IMR-90 (cell line): Measurements from ENCODE around the gene MARCHF3. TPM values are rescaled to one million over a fixed set of nuclear protein-coding genes. Genes with fewer than 3 reads are reported as not detected.

ENCODE experiments used
- ATAC-seq: fragments of 200-7000 bp; cut with Tn5 transposase; 2 replicates; pipeline ENCODE4 v1.9.1; 2020; ENCODE audit warnings: low read depth, mild to moderate bottlenecking, moderate library complexity
- BruUV-seq: library from RNA; stranded (reverse); fragments of 400-500 nt; replicated peaks from 2 replicates; lab custom pipeline; 2021; lab: Mats Ljungman, UMichigan
- CTCF ChIA-PET: fragments of 300-600 bp; formaldehyde crosslinking; extraction: SDS; loops from one replicate; lab custom pipeline; 2021; ENCODE audit warnings: antibody characterized with exemption; lab: Yijun Ruan, JAX
- POLR2A ChIA-PET: fragments of 300-600 bp; sonication (Branson Sonifier 250); formaldehyde crosslinking; loops from one replicate; lab custom pipeline; 2022; ENCODE audit warnings: antibody characterized with exemption; ENCODE audit not compliant: unreplicated experiment; lab: Charles Lee
- DNase-seq: peaks from one replicate; pipeline ENCODE4 v3.0.0; 2013
- H2AFZ ChIP-seq: replicated peaks from 2 replicates; pipeline ENCODE3; 2013; ENCODE audit warnings: low read length, mild to moderate bottlenecking; ENCODE audit not compliant: poor library complexity
- H2AK5ac ChIP-seq: 2 replicates; pipeline ENCODE4 v1.6.1; 2013; ENCODE audit warnings: low read depth, low read length, inconsistent platforms
- H2AK9ac ChIP-seq: replicated peaks from 2 replicates; pipeline ENCODE3; 2013; ENCODE audit warnings: mild to moderate bottlenecking, low read depth, low read length, moderate library complexity; ENCODE audit not compliant: poor library complexity
- H2BK120ac ChIP-seq: 2 replicates; pipeline ENCODE4 v1.6.1; 2013; ENCODE audit warnings: low read depth, low read length, inconsistent platforms
- H2BK15ac ChIP-seq: 3 replicates; pipeline ENCODE4 v1.6.1; 2013; ENCODE audit warnings: low read depth, low read length, inconsistent platforms
- H2BK20ac ChIP-seq: 2 replicates; pipeline ENCODE4 v1.6.1; 2013; ENCODE audit warnings: low read depth, mild to moderate bottlenecking, inconsistent platforms, low read length, moderate library complexity
- H2BK5ac ChIP-seq: 2 replicates; pipeline ENCODE4 v1.6.1; 2013; ENCODE audit warnings: mild to moderate bottlenecking, low read depth, low read length, inconsistent platforms; ENCODE audit not compliant: poor library complexity, severe bottlenecking
- H3K14ac ChIP-seq: replicated peaks from 2 replicates; pipeline ENCODE4 v1.6.1; 2013; ENCODE audit warnings: low read depth, low read length, inconsistent platforms
- H3K18ac ChIP-seq: 2 replicates; pipeline ENCODE4 v1.6.1; 2013; ENCODE audit warnings: low read depth, low read length, control low read depth
- H3K23ac ChIP-seq: 2 replicates; pipeline ENCODE4 v1.6.1; 2013; ENCODE audit warnings: low read depth, low read length, inconsistent platforms
- H3K27ac ChIP-seq: 2 replicates; pipeline ENCODE4 v1.5.1; 2013; ENCODE audit warnings: mild to moderate bottlenecking, control low read depth, low read length; ENCODE audit not compliant: insufficient read depth
- H3K27me3 ChIP-seq: 2 replicates; pipeline ENCODE4 v1.6.1; 2013; ENCODE audit warnings: low read length; ENCODE audit not compliant: control insufficient read depth, insufficient read depth
- H3K36me3 ChIP-seq: 2 replicates; pipeline ENCODE4 v1.6.1; 2013; ENCODE audit warnings: low read length, mixed read lengths; ENCODE audit not compliant: control insufficient read depth, insufficient read depth
- H3K4ac ChIP-seq: 2 replicates; pipeline ENCODE4 v1.6.1; 2013; ENCODE audit warnings: low read depth, low read length, inconsistent platforms
- H3K4me1 ChIP-seq: 2 replicates; pipeline ENCODE4 v1.6.1; 2013; ENCODE audit warnings: low read length, mixed read lengths; ENCODE audit not compliant: control insufficient read depth, insufficient read depth
- H3K4me2 ChIP-seq: 2 replicates; pipeline ENCODE4 v1.6.1; 2013; ENCODE audit warnings: low read depth, mild to moderate bottlenecking, control low read depth, low read length, moderate library complexity
- H3K4me3 ChIP-seq: 2 replicates; pipeline ENCODE4 v1.5.1; 2013; ENCODE audit warnings: low read depth, mild to moderate bottlenecking, control low read depth, low read length, moderate library complexity; ENCODE audit not compliant: insufficient read depth
- H3K56ac ChIP-seq: 2 replicates; pipeline ENCODE4 v1.6.1; 2013; ENCODE audit warnings: low read length, inconsistent platforms; ENCODE audit not compliant: insufficient read depth; ENCODE audit errors: extremely low read depth
- H3K79me1 ChIP-seq, 2 experiments: 2 replicates each; pipeline ENCODE4 v1.6.1; 2013; ENCODE audit warnings: low read length in 2 of 2, inconsistent platforms in 1 of 2, low read depth in 1 of 2
- H3K9ac ChIP-seq: 2 replicates; pipeline ENCODE4 v1.6.1; 2013; ENCODE audit warnings: low read depth, low read length, control low read depth
- H3K9me1 ChIP-seq: 2 replicates; pipeline ENCODE4 v1.6.1; 2013; ENCODE audit warnings: low read length, inconsistent platforms; ENCODE audit not compliant: insufficient read depth
- H3K9me3 ChIP-seq: 2 replicates; pipeline ENCODE4 v1.6.1; 2013; ENCODE audit warnings: low read length; ENCODE audit not compliant: control insufficient read depth, insufficient read depth
- H4K20me1 ChIP-seq: 2 replicates; pipeline ENCODE4 v1.6.1; 2013; ENCODE audit warnings: low read length, inconsistent platforms; ENCODE audit not compliant: insufficient read depth
- H4K5ac ChIP-seq: 2 replicates; pipeline ENCODE4 v1.6.1; 2013; ENCODE audit warnings: mild to moderate bottlenecking, low read depth, low read length, control low read depth
- H4K8ac ChIP-seq, 2 experiments: 2 replicates each; pipeline ENCODE4 v1.6.1; 2013; ENCODE audit warnings: low read depth in 2 of 2, low read length in 2 of 2, control low read depth in 1 of 2, inconsistent platforms in 1 of 2
- H4K91ac ChIP-seq: 2 replicates; pipeline ENCODE4 v1.6.1; 2013; ENCODE audit warnings: low read depth, low read length, inconsistent platforms; ENCODE audit not compliant: insufficient read depth
- MAFK ChIP-seq: IDR thresholded peaks from 2 replicates; pipeline ENCODE4 v1.6.1; 2012; ENCODE audit warnings: low read depth, low read length, improper control_type of control experiment
- RCOR1 ChIP-seq: IDR thresholded peaks from 2 replicates; pipeline ENCODE4 v1.6.1; 2012; ENCODE audit warnings: mild to moderate bottlenecking, low read length, improper control_type of control experiment; ENCODE audit not compliant: insufficient replicate concordance
- WGBS, 2 experiments: methylation state at CpG; one replicate each; pipeline versions ENCODE4 v1.1.5 to v1.1.7; 2013; ENCODE audit warnings: missing lambda C conversion rate in 2 of 2; ENCODE audit not compliant: insufficient read length in 1 of 2; ENCODE audit errors: extremely low coverage in 2 of 2; 5-methylcytosine and 5-hydroxymethylcytosine counted together
- dilution Hi-C: fragments of 300-500 bp; cut with HindIII; formaldehyde crosslinking; loops from one replicate; pipeline ENCODE4 v1.14.3; 2018; ENCODE audit warnings: low sequenced_read_pairs; ENCODE audit not compliant: unreplicated experiment
- in situ Hi-C: fragments of 300-500 bp; cut with MboI; formaldehyde crosslinking; loops from 3 replicates; pipeline ENCODE4 v1.14.3; 2019; ENCODE audit warnings: low sequenced_read_pairs, inconsistent platforms, mixed read lengths
- intact Hi-C: fragments of 100-400 bp; cut with micrococcal nuclease; formaldehyde crosslinking; loops from 2 replicates; pipeline ENCODE4 v1.10.0; 2022
- polyA plus RNA-seq, 3 experiments: library from polyadenylated mRNA; depleted of rRNA; stranded (reverse); fragments of >200 nt; gene quantifications; 2 replicates each; pipeline ENCODE4 v1.2.3, GENCODE V29; 2012; ENCODE audit warnings: low replicate concordance in 1 of 3
- total RNA-seq: library from RNA; depleted of rRNA; stranded (reverse); fragments of >200 nt; gene quantifications from 2 replicates; pipeline ENCODE4 v1.2.3, GENCODE V29; 2012

Gene MARCHF3
- total and polyA plus RNA-seq, 2 of the 4 experiments (the other 2 are of a cell fraction): 11.2 to 18.8 TPM

- H2AFZ ChIP-seq: no peak overlapping the region
- H3K4ac ChIP-seq: no peak overlapping the region
- H3K23ac ChIP-seq: no peak overlapping the region
- 87% methylated on average over 3 of the region's 9 CpGs; no CpG with 5 or more reads in 1 of the 2 experiments for WGBS, 2 experiments
- no peak overlapping the region for H3K14ac ChIP-seq
- H3K18ac ChIP-seq: no peak overlapping the region
- no peaks in the 10 kb centered on the region for H3K9me3 ChIP-seq
- H3K4me1 ChIP-seq: peaks cover 2% of the 10 kb centered on the region
- no peak overlapping the region for H3K9ac ChIP-seq
- peaks cover 8% of the 10 kb centered on the region for H3K9me1 ChIP-seq
- H2BK5ac ChIP-seq: no peak overlapping the region
- H2BK120ac ChIP-seq: no peak overlapping the region
- no peaks in the 10 kb centered on the region for H4K20me1 ChIP-seq
- no peak overlapping the region for H3K4me3 ChIP-seq
- TF ChIP-seq MAFK (no peak), RCOR1 (peak; percentile 27)
- no TSS peak for BruUV-seq
- ChIA-PET CTCF (interaction anchor here (0.6 kb wide), 1 partner anchor 54 kb away, joined by 10 read pairs; no protein-coding TSS in a partner anchor), POLR2A (no interaction called here)
- no peak overlapping the region for H2AK9ac ChIP-seq
- peak; percentile 74 for DNase-seq
- no peak overlapping the region for H4K8ac ChIP-seq
- in situ Hi-C loops: no loop called here
- no peak overlapping the region for H2BK20ac ChIP-seq
- no peak overlapping the region for H4K91ac ChIP-seq
- H3K36me3 ChIP-seq: no peaks in the 10 kb centered on the region
- peaks cover 12 to 15% of the 10 kb centered on the region in 2 experiments; a peak in 3 of 4 replicates for H3K79me1 ChIP-seq
- H3K4me2 ChIP-seq: no peak overlapping the region
- H3K27ac ChIP-seq: no peak overlapping the region
- dilution Hi-C loops: no loop called here
- no peak overlapping the region for H4K5ac ChIP-seq
- H3K27me3 ChIP-seq: no peaks in the 10 kb centered on the region
- H2BK15ac ChIP-seq: no peak overlapping the region
- no peak overlapping the region for H3K56ac ChIP-seq
- 0 out of 2 replicates have a peak overlapping the region, but pooled peaks have one; percentile 2 for H2AK5ac ChIP-seq
- intact Hi-C loops: no loop called here
- peak; percentile 89 for ATAC-seq
These were observed 112.3 kb downstream of the MARCHF3 start for GRCh38 chr5:126917918-126918614.
